ENCODE data around the gene PLOD3. TPM values are rescaled to one million over a fixed set of nuclear protein-coding genes. Genes with fewer than 3 reads are reported as not detected.
A peak's percentile ranks its signal among the peaks of the same experiment; 100 is the strongest.

PLOD3 gene
- total and polyA plus RNA-seq, 2 donors from 2014 or later: 53.5 to 78.8 TPM

DNA sequence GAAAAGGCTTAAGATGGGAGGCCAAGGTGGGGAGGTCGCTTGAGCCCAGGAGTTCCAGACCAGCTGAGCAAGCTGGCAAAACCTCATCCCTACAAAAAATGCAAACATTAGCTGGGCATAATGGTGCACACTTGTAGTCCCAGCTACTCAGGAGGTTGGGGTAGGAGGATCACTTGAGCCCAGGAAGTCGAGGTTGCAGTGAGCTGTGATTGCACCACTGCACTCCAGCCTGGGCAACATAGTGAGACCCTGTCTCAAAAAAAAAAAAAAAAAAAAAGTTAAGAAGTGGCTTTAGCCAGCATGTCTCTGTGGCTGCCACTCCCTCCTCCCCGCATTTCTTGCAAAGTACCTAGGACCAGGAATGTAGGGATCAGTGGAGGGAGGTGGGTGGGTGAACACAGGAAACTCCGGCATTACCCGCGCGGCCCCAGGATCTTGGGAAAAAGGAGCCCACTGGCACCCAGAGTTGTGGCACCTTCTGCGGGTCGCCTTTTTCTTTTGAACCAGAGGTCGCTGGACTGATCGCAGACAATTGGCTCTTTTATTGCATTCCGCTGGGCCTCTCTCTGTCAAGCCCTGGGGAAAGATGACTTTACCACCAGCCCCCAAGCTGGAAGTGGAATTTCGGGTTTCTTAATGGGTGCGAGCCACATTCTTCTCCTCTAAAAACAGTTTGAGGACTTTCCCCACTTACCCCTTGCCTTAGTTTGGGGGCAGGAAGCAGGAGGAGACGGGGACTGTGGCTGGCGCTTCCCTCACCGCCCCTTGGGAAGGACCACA lies 55.5 kb downstream of the PLOD3 start:
- peaks cover 0 to 4% (median 3%) of the 10 kb centered on the region in 3 donors for H3K36me3 ChIP-seq (ENCODE audit: control insufficient read depth in 2 of 3, insufficient read depth in 3 of 3, low read length in 3 of 3)
- H3K9me3 ChIP-seq (ENCODE audit: control insufficient read depth in 2 of 3, insufficient read depth in 1 of 3, low read length in 3 of 3): no peaks in the 10 kb centered on the region
- H3K27ac ChIP-seq (ENCODE audit: low read depth in 2 of 2, low read length in 2 of 2): no peak overlapping the region
- no peak overlapping the region for H3K4me3 ChIP-seq (ENCODE audit: low read length in 3 of 3)
- peaks cover 0 to 32% (median 5%) of the 10 kb centered on the region in 3 donors for H3K4me1 ChIP-seq (ENCODE audit: control insufficient read depth in 2 of 3, insufficient read depth in 2 of 3, low read depth in 1 of 3, low read length in 3 of 3)
- H3K9ac ChIP-seq (ENCODE audit: low read length in 3 of 3): no peak overlapping the region
- FAIRE-seq (no peak), DNase-seq (no peak)
- intact Hi-C loops (cut with DNase I): no loop called here
- H3K27me3 ChIP-seq (ENCODE audit: control insufficient read depth, insufficient read depth, low read length): peaks cover 17% of the 10 kb centered on the region
- TF ChIP-seq, protein P1, sequence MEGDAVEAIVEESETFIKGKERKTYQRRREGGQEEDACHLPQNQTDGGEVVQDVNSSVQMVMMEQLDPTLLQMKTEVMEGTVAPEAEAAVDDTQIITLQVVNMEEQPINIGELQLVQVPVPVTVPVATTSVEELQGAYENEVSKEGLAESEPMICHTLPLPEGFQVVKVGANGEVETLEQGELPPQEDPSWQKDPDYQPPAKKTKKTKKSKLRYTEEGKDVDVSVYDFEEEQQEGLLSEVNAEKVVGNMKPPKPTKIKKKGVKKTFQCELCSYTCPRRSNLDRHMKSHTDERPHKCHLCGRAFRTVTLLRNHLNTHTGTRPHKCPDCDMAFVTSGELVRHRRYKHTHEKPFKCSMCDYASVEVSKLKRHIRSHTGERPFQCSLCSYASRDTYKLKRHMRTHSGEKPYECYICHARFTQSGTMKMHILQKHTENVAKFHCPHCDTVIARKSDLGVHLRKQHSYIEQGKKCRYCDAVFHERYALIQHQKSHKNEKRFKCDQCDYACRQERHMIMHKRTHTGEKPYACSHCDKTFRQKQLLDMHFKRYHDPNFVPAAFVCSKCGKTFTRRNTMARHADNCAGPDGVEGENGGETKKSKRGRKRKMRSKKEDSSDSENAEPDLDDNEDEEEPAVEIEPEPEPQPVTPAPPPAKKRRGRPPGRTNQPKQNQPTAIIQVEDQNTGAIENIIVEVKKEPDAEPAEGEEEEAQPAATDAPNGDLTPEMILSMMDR (IDR thresholded peaks at IDR 0.05; ENCODE audit: borderline replicate concordance, extremely low read depth, insufficient read depth): no peak

DNA sequence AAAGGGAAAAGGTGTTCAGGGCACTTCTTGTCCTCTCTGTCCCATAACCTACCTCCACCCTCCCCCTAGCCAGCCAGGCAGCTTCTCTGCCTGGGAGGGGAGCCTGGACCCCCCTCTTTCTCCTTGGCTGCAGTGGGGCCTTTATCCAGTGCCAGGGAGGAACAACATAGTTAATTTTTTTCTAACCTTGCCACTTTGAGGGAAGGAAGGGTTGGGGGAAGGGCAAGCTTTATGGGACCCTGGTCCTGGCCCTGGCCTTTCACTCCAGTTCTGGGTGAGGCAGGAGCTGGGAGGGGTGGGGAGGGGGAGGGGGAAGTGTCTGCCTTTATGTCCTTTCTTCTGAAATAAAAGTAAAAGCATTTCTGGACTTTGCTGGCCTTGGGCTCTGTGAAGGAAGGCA lies 56.5 kb downstream of the PLOD3 start:
- DNase-seq (peak in 2 of 5 donors; percentile 34 to 54), FAIRE-seq (no peak)
- intact Hi-C loops (cut with DNase I): no loop called here
- Histone ChIP-seq H3K27ac (ENCODE audit: low read depth in 2 of 2, low read length in 2 of 2) (no peak overlapping the region), H3K36me3 (ENCODE audit: control insufficient read depth in 2 of 3, insufficient read depth in 3 of 3, low read length in 3 of 3) (peaks cover 0 to 4% (median 3%) of the 10 kb centered on the region in 3 donors), H3K9me3 (ENCODE audit: control insufficient read depth in 2 of 3, insufficient read depth in 1 of 3, low read length in 3 of 3) (no peaks in the 10 kb centered on the region), H3K4me1 (ENCODE audit: control insufficient read depth in 2 of 3, insufficient read depth in 2 of 3, low read depth in 1 of 3, low read length in 3 of 3) (peaks cover 0 to 32% (median 5%) of the 10 kb centered on the region in 3 donors), H3K9ac (ENCODE audit: low read length in 3 of 3) (no peak overlapping the region), H3K27me3 (ENCODE audit: control insufficient read depth, insufficient read depth, low read length) (peaks cover 12% of the 10 kb centered on the region), H3K4me3 (ENCODE audit: low read length in 3 of 3) (no peak overlapping the region)
- TF ChIP-seq, protein P1 (IDR thresholded peaks at IDR 0.05; ENCODE audit: borderline replicate concordance, extremely low read depth, insufficient read depth): no peak

DNA sequence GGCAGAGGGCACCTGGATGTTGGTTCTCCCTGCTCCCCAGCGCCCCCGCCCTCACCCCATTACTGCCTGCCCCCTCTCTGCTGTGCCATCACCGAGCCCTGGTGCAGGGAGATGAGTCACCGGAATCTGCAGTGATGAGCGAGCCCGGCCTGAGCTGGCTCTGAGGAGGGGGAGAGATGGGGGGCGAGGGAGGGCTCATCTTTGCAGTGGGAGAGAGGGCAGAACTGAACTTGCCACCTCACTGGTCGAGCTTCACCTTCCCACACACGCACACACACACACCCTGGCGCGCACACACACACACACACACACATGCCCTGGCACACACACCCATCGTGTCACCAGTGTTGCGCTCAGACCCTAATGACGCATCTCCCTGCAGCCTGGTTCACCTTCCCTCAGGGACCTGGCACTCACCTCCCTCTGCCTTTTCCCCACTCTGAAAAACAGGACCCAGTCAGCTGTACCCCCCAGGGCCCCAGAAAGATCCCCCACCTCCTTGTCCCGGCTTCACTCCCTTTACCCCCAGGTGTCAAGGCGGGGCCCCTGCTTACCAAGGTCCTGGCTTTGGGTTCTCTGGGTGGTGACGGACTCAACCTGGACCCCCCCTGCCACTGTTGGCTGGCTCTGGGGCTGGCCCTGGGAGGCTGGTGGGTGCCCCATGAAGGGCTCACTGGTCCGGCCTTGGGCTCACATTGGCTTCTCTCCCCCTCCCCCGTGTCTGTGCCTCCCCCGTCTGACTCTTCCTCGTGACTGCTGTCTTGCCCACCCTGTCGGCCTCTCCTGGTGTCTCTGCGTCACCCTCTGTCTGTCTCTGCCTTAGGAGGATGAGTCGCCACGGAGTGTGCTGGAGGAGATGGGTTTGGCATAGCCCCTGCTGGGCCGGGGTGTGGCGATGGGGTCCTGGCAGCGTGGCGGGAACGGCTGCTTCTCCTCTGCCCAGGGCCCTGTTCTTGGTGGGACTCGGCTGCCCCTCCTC lies 57.4 kb downstream of the PLOD3 start:
- intact Hi-C loops (cut with DNase I): no loop called here
- H3K27ac ChIP-seq (ENCODE audit: low read depth in 2 of 2, low read length in 2 of 2): peak overlapping the region in 1 of 2 donors; percentile 70
- no peak for FAIRE-seq
- no peaks in the 10 kb centered on the region for H3K9me3 ChIP-seq (ENCODE audit: control insufficient read depth in 2 of 3, insufficient read depth in 1 of 3, low read length in 3 of 3)
- peaks cover 5% of the 10 kb centered on the region for H3K27me3 ChIP-seq (ENCODE audit: control insufficient read depth, insufficient read depth, low read length)
- H3K4me3 ChIP-seq (ENCODE audit: low read length in 3 of 3): no peak overlapping the region
- TF ChIP-seq, protein P1 (IDR thresholded peaks at IDR 0.05; ENCODE audit: borderline replicate concordance, extremely low read depth, insufficient read depth): no peak
- H3K4me1 ChIP-seq (ENCODE audit: control insufficient read depth in 2 of 3, insufficient read depth in 2 of 3, low read depth in 1 of 3, low read length in 3 of 3): peaks cover 0 to 32% (median 9%) of the 10 kb centered on the region in 3 donors
- DNase-seq: no peak
- peaks cover 0 to 4% (median 3%) of the 10 kb centered on the region in 3 donors for H3K36me3 ChIP-seq (ENCODE audit: control insufficient read depth in 2 of 3, insufficient read depth in 3 of 3, low read length in 3 of 3)
- no peak overlapping the region for H3K9ac ChIP-seq (ENCODE audit: low read length in 3 of 3)
